Renal cortical epithelial cell (primary cell): ENCODE measurements around the gene HEXB. TPM values are rescaled to one million over a fixed set of nuclear protein-coding genes. Genes with fewer than 3 reads are reported as not detected.
A peak's percentile ranks its signal among the peaks of the same experiment; 100 is the strongest.

ENCODE experiments used
- DNase-seq: peaks from one replicate; pipeline ENCODE4 v3.0.0-alpha.2; 2011; ENCODE audit warnings: low read depth
- total RNA-seq: library from RNA; depleted of rRNA; stranded (reverse); fragments of >200 nt; gene quantifications from 2 replicates; pipeline ENCODE4 v1.2.3, GENCODE V29; 2014

HEXB gene
- 99.8 and 127 TPM in 2 replicates for total RNA-seq

DNA sequence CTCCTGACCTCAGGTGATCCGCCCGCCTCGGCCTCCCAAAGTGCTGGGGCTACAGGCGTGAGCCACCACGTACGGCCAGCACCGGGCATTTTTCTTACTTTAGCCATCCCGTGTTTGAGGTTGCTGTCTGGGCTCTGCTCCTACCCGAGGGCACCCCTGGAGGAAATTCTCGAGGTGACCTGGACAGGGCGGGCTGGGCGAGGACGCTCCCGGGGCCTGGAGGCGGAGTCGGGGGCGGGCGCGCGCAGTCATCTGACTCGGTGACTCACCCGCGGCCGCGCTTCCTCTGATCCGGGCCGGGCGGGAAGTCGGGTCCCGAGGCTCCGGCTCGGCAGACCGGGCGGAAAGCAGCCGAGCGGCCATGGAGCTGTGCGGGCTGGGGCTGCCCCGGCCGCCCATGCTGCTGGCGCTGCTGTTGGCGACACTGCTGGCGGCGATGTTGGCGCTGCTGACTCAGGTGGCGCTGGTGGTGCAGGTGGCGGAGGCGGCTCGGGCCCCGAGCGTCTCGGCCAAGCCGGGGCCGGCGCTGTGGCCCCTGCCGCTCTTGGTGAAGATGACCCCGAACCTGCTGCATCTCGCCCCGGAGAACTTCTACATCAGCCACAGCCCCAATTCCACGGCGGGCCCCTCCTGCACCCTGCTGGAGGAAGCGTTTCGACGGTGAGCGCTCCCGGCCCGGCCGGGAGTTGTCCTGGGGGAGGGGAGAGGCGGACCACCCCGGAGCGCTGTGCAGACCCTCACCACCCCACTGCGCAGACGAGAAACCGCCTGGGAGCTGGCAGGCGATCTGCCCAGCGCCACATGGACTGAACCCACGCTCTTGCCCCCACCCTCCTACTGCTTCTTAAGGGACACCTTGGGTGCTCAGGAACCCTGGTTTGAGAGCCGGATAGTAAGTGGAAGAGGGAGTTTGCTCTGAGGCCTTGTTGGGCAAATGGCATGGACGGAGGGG is at the start of gene HEXB:
TSS of gene HEXB (plus strand) at position 334 of the 952 bp plus-strand sequence. CDS start at position 362, 28 bp downstream.
- DNase-seq, result peak; percentile 50

DNA sequence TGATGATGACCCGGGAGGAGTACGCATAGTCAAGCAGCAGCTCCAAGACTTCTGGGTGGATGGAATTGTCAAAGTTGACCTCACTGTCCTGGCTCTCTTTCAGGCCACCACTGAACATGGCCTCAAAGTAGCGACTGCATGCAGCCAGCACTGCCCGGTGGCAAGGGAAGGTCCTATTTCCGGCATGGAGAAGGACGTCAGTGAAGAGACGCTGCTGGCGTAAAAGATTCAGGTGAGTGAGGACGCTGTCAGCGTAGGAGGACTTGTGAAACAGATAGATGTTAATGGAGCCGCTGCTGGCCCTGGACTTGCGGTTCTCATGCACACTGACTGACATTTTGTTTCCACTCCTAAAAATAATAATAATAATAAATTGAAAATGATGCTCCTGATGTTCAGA is 48.9 kb upstream of the HEXB start:
- no peak for DNase-seq

DNA sequence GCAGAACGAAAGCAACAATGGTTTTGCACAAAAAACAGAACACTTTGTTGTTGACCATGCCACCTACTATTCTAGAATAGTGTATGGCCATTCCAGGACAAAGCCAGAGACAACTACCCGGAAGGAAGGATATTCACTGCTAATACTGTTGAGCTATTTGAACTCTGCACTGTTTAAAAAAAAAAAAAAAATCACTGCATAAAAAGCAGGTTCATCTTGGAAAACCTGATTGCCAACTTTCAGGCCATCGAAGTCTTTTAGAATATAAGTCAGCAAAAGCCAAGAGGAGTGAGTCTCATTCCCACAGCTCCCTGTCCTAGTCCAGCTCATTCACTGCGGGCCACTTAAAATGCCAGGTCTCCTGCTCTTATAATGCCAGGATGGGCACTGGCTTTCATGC is 48.5 kb upstream of the HEXB start:
- DNase-seq, result no peak

DNA sequence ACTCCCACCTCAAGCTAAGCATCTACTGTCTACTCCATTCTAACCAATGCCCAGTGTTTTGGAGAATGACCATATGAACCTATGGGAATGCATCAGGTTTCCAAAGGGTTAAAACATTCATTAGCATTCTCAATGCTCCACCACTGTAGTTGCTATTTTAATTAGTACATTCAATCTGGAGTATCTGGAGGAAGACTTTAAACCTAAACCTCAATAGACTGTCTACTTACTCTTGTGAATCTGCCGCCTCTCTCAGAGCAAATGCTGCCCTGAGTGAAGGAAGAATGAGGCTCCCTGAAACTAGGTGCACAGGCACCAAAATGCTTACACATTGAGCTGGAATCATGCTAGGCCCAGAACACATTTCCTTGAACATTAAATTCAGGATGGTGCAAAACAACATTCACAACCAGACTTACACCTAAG is 46.5 kb upstream of the HEXB start:
- no peak for DNase-seq

DNA sequence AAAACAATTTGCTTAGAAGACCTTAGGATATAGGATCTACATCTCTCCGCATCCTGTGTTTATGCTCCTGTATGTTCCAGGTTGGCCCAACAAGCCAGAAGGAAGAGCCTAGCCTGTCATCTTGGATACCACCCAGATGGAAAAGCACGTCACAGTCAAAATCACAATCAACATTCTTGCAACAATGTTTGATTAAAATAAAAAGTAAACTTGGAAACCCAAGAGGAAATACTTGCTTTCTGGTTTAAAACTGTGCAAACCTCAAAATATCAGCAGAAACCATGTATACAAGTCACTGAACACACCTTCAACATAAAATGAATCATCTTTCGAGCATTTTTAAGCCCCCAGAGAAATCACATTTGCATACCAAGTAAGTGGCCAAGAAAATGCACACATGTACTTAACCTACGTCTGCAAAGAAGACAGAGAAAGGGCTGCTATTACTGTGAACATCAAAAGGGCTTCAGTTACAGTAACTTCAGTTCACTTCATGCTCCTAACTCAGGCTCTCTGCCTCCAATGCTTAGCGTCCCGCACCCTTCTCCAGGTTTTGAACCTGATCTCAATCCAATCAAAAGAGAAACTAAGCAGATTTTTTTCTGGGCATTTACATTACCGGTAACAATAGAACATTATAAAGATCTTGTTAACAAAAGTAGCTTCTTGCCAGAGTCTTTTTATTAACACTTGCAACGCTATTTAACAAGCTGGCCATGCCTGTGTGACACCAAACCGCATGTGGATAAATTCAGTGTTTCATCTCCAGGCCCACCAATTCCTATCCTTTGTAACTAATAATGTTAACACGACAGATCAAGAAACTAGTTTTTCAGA is 45.8 kb upstream of the HEXB start:
- DNase-seq, result peak; percentile 68

DNA sequence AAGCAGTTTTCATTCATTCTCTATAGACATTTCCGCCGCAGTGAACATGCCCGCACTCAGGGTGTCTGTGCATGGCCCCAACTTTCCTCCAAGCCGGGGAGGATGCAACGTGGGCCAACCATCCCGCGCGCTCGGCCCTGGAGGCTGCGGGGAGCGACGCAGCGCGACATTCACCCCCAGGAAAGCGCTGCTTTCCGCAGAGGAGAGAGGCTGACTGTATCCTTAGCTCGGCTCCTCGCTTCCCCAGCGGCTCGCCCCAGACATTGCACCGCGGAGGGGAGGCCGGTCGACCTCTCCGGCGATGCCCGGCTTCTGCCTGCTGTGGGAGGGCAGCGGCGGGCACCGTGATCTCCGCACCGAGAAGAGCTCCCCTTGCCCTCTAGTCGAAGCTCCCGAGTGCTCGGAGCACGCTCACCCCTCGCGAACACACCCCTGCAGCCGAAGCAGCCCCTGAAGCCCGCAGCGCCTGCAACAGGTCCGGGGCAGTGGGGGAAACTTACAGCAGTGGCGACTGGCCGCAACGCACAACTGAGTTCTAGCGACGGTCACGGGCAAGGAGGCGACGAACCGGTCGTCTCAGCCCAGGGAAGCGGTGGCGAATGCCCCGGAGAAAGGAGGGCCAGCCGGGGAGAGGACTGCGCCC is 45.1 kb upstream of the HEXB start:
- no peak for DNase-seq

DNA sequence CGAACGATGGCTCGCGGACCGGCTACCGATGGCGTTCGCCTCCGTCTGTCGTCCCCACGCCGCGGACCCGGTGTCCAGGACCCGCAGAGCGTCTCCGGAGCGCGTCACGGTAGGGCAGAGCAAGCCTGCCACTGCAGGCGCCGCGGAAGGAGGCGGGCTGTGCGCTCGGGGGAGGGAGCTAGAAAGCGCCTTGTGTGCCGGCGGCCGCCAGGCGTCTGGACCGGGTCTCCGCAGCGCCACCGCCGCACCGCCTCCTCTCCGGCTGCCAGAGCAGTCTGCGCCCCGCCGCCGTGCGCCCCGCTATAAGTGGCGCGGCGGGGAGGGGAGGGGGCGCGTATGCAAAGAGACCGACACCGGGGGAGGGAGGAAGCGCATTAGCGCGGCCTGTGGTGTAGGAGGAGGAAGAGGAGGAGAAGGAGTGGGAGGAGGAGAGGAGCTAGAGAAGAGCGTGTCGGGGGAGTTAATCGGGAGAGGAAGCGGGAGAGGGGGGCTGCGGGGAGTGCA is 44.5 kb upstream of the HEXB start, which contains the start of gene ENC1:
TSS of gene ENC1 (minus strand) at position 279 of the 504 bp plus-strand sequence. CDS start 4,243 bp downstream, outside the sequence.
- DNase-seq, result no peak

DNA sequence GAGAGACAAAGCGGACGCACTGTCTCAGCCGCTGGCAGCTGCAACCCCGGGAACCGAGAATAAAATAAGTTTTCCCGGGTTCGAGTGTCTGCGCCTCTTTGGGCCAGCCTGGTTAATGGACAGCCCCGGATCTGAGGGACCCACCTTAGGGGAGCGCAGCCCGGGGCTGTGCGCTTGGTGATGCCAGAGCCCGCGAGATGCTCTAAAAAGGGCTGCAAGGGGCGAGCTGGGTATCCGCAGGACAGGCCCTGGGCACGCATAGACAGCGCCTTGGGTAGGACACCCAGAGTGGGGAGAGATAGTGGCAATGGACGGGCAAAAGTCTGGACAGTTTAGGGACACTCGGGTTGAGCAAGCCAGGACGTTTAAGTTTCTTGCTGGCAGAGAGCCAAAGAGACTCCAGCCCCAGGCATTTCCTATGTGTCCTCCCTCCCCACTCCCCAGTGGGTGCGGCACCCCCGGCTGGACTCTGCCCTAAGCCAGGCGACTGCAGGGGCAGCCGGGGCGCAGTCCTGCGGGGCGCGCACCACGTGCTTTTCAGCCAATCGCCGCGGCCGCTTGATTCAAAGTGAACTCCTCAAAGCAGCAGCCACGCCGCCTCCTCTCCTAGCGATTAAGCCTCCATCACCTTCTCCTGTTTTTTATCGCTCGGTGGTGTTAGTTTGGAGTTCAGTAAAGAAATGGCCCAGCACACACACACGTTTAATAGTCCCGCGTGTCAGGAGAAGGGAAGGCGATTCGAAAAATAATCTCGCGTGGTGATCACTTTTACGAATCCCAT is 43.9 kb upstream of the HEXB start:
- DNase-seq, result no peak

DNA sequence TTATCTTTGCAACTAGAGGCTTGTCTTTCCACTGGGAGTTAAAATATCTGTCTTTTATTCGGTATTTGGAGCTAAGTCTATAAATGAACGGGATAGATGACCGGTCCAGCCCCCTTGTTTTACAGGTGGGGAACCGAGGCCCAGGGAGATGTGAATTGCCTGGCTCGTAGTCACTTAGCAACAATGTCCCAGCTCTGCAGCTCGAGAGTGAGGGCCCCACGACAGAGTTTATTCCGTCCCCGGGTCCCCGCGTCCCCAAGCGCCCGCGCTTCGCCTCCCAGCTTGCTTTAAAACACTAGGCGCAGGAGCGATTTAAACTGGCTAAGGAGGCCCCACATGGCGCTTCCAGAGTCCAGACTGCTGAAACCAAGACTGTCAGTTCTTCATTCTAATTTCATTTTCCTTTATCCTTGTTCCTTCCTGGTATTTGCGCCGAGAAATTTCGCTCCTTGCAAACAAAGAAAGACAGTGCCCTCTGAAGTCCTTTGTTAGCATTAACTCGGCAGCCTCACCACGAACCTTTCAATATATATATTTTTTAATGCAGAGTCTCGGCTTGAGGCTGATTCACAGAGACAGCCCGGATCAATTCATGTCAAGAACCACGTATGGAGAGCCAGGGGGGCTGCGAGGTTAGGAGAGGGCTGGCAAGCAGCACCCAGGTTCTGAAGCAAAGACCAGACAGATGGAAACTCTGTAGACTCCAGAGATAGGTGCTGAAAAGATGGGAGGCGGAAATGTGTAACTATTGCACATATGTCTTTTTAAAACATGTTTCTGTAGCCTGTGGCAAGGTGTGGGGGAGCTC is 43.1 kb upstream of the HEXB start:
- peak; percentile 84 for DNase-seq

DNA sequence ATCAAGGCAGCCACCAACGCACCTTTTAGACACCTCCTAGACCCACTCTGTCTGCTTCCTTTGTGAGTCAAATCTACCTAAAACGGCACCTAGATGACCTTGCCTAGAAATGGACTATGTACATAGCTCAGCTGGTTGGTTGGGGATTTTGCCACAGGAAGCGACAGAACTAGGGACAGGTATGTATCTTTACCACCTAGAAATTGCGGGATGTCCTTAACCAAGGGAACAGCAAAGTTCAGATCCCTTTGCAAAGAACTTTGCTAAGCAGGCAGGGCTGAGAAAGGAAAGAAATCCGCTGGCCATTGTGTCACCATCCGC is 42.5 kb upstream of the HEXB start:
- no peak for DNase-seq

DNA sequence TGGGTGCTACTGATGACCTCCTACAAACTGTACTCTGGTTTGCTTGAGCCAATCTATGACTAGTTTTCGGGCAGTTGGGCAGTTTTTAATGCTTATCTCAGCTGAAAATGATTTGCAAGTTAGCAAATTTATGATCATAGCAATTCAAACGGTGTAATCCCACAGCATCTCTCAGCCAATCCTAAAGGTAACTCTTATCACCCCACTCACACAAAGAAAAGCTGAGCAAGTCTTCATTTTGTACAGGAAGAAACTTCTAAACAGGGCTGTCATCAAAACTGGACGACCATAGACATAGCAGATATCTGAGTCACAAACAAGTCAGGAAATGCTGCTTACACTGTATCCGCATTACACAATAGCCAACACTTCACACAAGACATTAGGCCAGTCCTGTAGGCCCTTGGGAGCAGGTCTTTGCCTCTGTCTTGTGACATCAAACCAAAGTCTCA is 41.9 kb upstream of the HEXB start:
- peak; percentile 97 for DNase-seq

DNA sequence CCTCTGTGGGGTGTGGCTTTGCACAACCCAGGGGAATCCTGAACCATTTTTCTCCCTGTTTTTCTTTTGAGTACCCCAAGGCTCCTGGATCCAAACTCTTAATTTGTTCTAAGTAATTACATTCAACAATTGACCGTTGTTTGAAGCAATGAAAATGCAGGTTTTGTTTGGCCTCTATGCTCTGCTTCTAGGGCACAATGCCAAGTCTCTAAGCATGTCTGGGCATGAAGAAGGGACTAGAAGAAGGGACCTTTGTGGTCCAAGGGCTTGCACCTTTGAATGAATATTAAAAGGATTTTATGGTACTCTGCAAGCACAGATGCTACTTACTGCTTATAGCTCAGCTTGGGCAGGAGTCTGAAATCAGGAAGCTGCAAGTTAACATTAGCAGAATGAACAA is 37.9 kb upstream of the HEXB start:
- DNase-seq, result no peak

DNA sequence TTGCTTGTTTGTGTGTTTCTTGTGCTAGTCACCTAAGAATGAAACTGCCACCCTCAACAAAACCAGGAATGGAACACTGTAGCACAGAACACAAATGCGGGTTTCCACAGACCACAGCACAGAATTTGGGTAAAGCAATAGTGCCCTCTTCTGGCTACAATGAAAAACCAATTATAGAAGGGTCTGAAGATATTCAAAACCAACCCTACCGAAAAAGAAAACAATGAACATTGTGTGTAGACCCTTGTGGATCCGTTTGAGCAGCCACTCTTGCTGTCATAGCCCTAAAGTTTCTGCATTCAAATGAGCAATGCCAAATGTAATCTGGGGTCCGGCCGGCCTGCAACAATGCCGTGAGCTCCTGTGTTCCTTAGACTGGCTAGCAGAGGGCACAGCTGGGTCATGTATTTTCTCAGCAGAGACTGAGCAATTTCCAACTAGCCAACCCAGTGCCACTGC is 36.2 kb upstream of the HEXB start:
- peak; percentile 70 for DNase-seq

DNA sequence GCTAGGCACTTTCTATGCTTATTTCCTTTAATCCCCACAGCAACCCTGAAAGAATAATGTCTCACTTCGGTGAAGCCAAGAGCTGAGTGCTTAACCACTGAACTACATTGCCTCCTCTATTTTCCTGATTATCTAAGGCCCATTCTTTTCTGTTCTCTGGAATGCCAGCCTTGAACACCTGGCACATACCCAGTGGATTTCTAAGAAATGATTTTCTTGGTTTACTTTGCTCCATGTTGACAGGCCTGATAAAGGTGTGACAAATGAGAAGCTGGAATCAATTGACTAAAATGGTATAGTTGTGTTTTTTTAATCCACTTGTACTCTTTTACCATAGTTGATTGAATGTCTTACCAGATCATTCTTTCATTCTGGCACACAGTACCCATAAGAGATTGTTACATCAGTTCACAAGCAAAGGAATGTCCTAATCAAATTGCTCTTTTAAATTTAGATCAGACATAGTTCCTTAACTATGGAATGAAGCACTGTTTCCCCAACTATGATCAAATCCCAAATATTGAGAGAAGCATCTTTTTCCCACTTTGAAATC is 35.5 kb upstream of the HEXB start:
- no peak for DNase-seq

DNA sequence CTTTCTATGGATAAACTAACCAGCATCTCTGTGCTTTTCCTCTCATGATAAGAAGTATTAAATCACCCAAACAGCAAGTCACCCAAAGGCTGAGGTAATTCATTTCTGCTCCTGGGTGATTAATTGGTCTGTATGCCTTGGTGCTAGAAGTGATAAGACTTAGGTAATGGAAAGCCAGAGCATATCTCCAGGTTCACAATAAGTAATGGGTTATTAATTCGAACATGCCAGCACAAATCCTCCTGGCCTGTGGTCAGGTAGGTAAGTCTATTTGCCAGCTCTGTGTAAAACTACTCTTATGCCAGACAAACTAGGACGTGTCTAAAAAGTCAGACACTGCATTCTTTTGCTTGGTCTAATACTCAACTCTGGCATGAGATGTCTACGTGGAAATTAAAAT is 33.3 kb upstream of the HEXB start:
- DNase-seq, result no peak

DNA sequence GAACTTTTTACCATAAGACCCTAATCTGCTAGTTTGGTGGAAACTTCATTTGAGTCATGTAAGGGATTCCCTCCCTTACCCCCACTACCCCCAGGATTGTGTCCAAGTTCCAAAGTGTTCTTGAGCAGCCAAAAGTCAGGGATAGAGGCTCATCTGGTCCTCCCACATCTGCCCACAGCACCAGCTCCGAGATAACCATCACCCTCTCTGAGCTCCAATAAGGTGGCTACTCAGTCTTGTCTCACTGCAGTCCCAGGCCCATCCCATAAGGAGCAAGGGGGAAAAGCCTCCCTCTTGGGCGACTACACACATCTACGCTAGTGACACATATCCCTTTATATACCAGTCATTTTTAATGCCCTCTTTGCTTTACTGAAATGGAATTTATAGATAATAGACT is 32.5 kb upstream of the HEXB start:
- DNase-seq, result no peak

DNA sequence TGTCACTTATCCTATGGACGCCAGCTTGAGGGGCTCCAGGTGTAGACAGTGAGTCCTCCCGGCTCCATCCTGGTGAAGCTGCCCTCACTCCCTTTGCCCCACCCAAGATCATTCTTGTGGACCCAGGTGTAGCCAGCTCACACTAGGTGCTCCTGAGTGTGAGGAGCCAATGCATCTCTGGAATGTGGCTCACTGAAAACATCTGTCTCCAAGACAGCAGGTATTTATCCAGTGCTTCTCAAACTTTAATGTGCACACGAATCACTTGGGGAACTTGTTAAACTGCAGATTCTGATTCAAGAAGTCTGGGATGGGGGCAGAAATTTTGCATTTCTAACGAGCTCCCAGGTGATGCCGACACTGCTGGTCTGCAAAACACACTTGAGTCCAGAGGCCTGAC is 31.0 kb upstream of the HEXB start:
- no peak for DNase-seq

DNA sequence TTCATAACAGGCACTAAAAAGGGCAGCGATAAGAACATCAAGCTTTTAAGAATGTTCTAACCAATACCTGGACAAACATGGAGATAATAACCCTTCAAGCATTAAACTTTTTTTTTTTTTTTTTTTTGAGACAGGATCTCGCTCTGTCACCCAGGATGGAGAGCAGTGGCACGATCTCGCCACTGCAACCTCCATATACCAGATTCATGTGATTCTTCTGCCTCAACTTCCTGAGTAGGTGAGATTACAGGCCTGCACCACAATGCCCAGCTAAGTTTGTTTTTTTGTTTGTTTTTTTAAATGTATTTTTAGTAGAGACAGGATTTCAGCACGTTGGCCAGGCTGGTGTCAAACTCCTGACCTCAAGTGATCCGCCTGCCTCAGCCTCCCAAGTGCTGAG is 29.8 kb upstream of the HEXB start:
- DNase-seq, result no peak

DNA sequence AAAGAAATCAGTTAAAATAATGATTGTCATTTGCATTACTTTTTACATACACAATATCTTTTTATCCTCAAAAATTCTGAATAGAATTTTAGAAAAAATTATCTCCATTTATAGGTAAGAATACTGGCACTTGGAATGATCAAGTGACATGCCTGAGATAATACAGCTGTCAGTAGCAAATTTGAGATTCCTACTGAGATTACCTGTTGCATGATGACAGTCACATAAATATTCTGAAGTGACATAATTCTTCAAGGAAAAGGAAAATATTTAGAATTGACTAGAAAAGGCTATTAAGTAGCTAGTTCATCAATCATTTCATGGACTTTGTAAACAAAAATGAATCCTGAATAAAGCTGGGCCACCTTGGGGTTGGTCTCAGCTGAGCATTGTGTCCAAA is 29.3 kb upstream of the HEXB start:
- no peak for DNase-seq

DNA sequence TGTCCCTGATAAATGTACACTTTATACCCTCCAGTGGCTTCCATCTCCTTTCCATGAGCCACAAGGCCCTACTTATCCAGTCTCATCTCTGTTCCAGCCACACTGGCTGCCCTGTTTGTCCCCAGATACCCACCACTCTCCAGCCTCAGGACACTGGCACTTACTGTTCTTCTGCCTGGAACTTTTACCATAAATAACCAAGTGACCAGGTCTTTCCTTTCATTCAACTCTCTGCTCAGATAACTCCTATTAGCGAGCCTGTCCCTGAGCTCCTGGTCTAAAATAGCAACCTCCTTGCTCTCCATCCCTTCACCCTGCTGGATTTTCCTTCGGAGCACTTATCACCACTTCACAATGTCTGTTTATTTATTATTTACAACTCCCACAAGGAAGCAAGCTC is 27.9 kb upstream of the HEXB start:
- no peak for DNase-seq
